Activated CD4-positive, alpha-beta T cell treated with anti-CD3 and anti-CD28 coated beads for 24 hours (primary cell): ENCODE results near the gene SEPTIN2.
"Not testable (repeated sequence)": the region's sequence is repeated elsewhere in the genome, so short reads cannot be mapped to it uniquely, and the experiment has no call there.

Source experiments
- DNase-seq, 2 donors: peaks; one replicate each; pipeline ENCODE4 v3.0.0-alpha.2; 2020; ENCODE audit warnings: low read depth in 2 of 2

The SEPTIN2 gene

DNA sequence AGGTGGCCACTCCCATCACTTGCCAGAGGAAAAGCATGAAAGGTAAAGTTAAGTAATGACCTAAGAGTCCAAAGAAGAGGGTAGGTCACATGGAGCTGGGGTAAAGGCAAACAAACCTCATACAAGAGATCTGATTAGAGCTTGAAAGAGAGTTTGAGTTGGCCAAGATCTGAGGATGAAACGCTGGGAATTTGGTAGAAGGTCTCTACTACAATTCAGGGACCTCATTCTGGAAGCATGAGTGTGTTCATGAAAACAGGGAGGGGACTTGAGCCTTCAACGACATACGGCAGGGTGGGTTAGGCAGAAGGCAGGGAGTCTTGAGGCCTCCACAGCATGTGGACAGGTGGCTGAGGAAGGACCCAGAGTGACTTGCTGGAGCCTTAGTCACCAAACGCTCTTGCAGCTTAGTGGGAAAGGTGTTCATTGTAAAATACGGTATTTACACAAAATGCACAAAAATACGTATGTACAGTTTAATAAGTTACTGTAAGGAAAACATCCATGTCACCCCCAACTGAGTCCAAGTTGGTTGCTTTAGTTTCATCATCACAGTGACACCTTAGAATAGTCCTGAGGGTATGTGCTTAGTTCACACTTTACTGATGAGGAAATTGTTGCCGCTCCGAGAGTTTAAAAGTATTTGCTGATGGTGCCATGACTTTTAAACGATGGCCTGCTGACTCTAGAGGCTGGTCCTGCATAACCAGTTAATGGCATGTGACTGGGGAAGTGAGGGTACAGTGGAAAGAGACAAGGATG lies 35.3 kb downstream of the SEPTIN2 start:
- DNase-seq = no peak

DNA sequence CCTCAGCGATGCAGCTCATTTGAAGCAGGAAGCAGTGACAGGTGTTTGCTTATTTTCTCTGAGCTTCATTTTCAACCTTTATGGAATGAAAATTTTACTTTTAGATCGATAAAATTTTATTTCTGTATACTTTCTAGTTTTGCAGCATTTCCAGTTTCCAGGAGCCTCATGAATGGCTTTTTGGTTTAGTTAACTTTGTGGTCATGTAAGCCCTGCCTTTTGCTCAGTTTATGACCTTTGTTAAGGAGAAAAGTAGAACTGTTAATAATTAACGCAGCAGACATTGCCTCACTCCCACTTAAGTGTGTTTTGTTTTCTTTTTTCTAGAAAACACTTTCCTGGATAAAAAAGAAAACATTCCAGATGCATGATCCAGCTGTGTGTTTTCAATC lies 35.9 kb downstream of the SEPTIN2 start:
- no peak for DNase-seq

DNA sequence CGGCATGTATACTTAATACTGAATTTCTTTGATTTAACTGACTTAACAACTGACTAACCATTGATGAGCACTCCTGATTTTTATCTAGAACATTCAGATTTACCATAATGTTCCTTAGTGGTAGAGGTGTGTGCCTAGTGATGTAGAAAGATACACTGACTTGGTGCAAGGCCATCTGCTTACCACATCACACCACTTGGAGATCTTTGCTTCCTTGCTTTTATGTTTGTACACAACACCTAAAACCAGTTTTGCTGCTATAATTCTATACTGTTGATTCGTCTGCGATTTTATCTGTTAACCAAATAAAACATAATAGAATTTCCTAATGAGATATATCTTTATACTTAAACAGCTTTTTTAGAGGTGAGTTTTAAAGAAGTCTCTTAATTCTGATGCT lies 36.5 kb downstream of the SEPTIN2 start:
- DNase-seq = no peak

- peak; percentile 43 to 59 for DNase-seq
Measured at GRCh38 chr2:241354668-241355658, 39.2 kb downstream of the SEPTIN2 start.

- peak; percentile 93 to 96 for DNase-seq
Measured at GRCh38 chr2:241355983-241356870, 40.5 kb downstream of the SEPTIN2 start, which contains the start of gene FARP2. Gene FARP2 (plus strand): TSS chr2:241356285. CDS start chr2:241373108, 16,823 bp downstream.

- DNase-seq = no peak
Measured at GRCh38 chr2:241356871-241357260, 41.1 kb downstream of the SEPTIN2 start.

DNA sequence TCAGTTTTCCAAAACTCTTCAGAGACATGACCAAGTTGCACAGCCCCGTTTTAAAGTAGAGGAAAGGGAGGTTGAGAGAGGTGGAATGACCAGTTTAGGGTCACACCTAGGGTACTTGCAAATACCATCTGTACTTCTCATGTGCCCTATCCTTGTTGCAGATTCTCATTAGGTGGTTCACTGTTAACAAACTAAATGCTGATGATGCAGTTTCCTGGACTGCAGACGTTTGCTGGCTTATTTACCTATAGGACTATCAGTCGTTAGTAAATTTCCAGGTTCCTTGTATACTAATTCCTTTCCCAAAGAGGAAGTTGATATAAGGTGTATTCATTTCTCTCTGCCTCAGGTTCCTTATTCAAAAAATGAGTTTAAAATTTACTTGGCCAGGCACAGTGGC lies 41.8 kb downstream of the SEPTIN2 start:
- no peak for DNase-seq

DNA sequence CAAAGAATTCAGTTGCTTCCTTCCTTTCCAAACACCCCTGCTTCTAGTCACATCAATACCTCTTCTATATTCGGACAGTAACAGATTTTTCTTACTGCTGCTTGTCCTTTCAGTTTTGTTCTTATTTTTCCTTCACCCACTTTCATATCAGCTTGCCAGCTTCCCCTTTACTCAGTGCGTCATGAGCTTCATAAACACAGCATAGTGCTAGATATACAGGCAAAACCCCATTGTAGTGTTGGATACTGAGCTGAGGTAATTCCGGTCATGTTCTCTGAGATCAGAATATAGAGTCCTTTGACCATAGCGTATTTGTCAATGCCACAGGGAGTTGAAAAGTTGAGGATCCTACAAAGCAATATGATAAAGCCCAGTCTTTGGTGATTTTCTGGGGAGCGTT lies 42.7 kb downstream of the SEPTIN2 start:
- DNase-seq = no peak

DNA sequence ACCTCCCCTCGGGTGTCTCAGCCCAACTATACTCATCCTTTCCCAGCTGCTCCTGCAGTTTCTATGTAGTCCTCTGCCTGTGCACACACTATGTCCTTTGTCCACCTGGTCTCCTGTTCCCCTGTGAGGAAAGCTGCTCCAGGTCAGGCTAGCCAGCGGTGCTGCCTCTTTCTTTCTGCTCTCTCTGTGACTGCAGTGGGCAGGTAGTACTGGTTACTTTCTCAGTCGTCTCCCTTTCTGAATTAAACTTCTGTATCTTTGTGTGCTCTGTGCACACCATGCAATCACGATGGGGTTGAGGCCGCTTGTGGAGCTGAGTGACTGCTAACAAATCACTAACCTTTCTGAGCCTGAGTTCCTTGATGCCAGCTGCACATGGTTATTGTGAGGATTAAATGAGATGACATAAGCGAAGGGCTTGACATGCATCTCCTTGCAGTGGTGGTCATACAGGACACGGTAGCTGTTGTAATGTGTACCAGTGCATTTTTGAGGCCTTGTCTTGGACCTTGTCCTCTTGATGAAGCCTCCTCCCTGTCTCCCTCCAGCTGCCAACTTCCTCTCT lies 43.8 kb downstream of the SEPTIN2 start:
- DNase-seq = no peak

DNA sequence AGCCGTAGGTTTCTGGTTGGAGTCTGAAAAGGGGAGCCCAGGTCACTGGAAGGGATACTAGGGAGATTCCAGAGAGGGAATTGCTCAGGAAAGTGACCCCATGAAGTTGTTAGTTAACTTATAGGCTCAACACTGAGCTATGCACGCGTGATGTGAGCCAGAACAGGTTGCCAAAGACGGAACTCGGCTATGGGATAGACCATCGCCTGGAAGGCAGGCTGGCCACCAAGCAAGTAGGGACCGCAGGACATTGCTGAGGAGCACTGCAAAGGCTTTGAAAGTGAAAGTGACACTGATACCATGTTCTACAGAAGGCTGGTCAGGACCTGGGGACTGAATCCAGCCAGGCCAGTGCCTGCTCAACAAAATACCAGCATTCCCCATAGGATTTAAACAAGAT lies 47.7 kb downstream of the SEPTIN2 start:
- no peak for DNase-seq

GRCh38 chr2:241364781-241365180 lies 49.1 kb downstream of the SEPTIN2 start:
- DNase-seq = no peak

GRCh38 chr2:241366678-241367077 lies 51.0 kb downstream of the SEPTIN2 start:
- DNase-seq = no peak

GRCh38 chr2:241368643-241369042 lies 52.9 kb downstream of the SEPTIN2 start:
- no peak for DNase-seq

GRCh38 chr2:241372361-241372992 lies 56.8 kb downstream of the SEPTIN2 start:
- DNase-seq = no peak

DNA sequence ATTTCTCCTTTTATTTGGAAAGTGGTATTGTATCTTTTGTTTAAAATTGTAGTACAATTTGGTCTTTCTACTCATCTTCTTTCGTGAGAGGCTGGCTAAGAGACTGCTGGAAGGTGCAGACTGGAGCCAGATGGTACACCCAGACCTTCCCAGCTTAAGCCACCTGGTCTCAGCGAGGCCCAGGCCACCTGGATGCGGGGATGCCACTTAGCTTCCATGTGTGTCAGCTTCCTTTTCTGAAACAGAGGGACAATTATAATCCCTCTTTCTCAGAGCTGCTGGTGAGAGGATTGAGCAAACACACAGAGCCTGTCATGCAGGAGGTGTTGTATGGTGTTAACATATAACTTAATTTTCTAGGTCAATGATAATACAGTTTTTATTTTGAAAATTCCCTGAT lies 57.7 kb downstream of the SEPTIN2 start:
- DNase-seq = no peak

DNA sequence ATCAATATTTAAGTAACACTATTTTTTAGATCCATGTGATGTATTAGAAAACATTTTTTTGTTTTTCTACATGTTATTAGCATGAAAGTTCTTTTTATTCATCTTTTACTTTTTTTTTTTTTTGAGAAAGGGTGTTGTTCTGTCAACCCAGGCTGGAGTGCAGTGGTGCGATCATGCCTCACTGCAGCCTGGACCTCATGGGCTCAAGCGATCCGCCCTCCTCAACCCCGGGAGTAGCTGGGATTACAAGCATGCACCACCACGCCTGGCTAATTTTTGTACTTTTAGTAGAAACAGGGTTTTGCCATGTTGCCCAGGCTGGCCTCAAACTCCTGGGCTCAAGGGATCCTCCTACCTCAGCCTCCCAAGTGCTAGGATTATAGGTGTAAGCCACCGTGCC lies 58.2 kb downstream of the SEPTIN2 start:
- not testable (repeated sequence) for DNase-seq

- no peak for DNase-seq
Measured at GRCh38 chr2:241375300-241375699, 59.6 kb downstream of the SEPTIN2 start.

- DNase-seq = no peak
Measured at GRCh38 chr2:241376808-241377207, 61.1 kb downstream of the SEPTIN2 start.

GRCh38 chr2:241378816-241379215 lies 63.1 kb downstream of the SEPTIN2 start:
- DNase-seq = no peak
